HAP-1 (cell line): ENCODE data around the gene SENP6.
"Not testable (repeated sequence)": the region's sequence is repeated elsewhere in the genome, so short reads cannot be mapped to it uniquely, and the experiment has no call there.

ENCODE experiments used
- DNase-seq, 2 experiments: peaks; one replicate each; pipeline ENCODE4 v3.0.0-alpha.2; 2016 to 2020; ENCODE audit warnings: low spot score in 2 of 2
- H3K27me3 ChIP-seq: fragments of 250-450 bp; sonication (Bioruptor Pico); 2 replicates; pipeline ENCODE4 v1.5.1; 2020; ENCODE audit warnings: low read depth, mild to moderate bottlenecking, moderate library complexity
- H3K36me3 ChIP-seq: fragments of 250-450 bp; sonication (Bioruptor Pico); replicated peaks from 2 replicates; pipeline ENCODE4 v1.5.1; 2020; ENCODE audit warnings: mild to moderate bottlenecking
- H3K4me1 ChIP-seq: fragments of 250-450 bp; sonication (Bioruptor Pico); 2 replicates; pipeline ENCODE4 v1.5.1; 2020; ENCODE audit warnings: mild to moderate bottlenecking
- H3K4me3 ChIP-seq: fragments of 250-450 bp; sonication (Bioruptor Pico); 2 replicates; pipeline ENCODE4 v1.5.1; 2020; ENCODE audit warnings: mild to moderate bottlenecking, moderate library complexity
- H3K9me3 ChIP-seq: fragments of 250-450 bp; sonication (Bioruptor Pico); 2 replicates; pipeline ENCODE4 v1.5.1; 2020; ENCODE audit warnings: mild to moderate bottlenecking, moderate library complexity
- in situ Hi-C: fragments of 300-500 bp; cut with MboI; formaldehyde crosslinking; loops from 3 replicates; pipeline ENCODE4 v1.14.3; 2020; ENCODE audit warnings: low sequenced_read_pairs, inconsistent platforms, mixed read lengths

SENP6 gene

GRCh38 chr6:75613056-75613501 lies 11.4 kb downstream of the SENP6 start:
- no peaks in the 10 kb centered on the region for H3K27me3 ChIP-seq
- H3K4me1 ChIP-seq: peaks cover 17% of the 10 kb centered on the region
- peaks cover 2% of the 10 kb centered on the region; the same call in 1 of the 2 replicates for H3K9me3 ChIP-seq
- in situ Hi-C loops: no loop called here
- 0 out of 2 replicates have a peak, but pooled peaks cover 5% of the 10 kb centered on the region for H3K36me3 ChIP-seq
- no peak overlapping the region for H3K4me3 ChIP-seq
- no peak for DNase-seq

- in situ Hi-C loops: no loop called here
- peaks cover 18% of the 10 kb centered on the region; the same call in 1 of the 2 replicates for H3K36me3 ChIP-seq
- peaks cover 9% of the 10 kb centered on the region; the same call in 1 of the 2 replicates for H3K4me1 ChIP-seq
These were observed 16.8 kb downstream of the SENP6 start for GRCh38 chr6:75618437-75618836.

GRCh38 chr6:75619230-75619899 lies 17.7 kb downstream of the SENP6 start:
- no peak overlapping the region for H3K4me3 ChIP-seq
- in situ Hi-C loops: no loop called here
- no peak for DNase-seq

More at GRCh38 chr6:75618437-75618836, 16.8 kb downstream of the SENP6 start:
- DNase-seq: no peak
- Histone ChIP-seq H3K4me3 (no peak overlapping the region), H3K27me3 (no peaks in the 10 kb centered on the region), H3K9me3 (peaks cover 2% of the 10 kb centered on the region; the same call in 1 of the 2 replicates)

GRCh38 chr6:75620381-75621304 lies 19.0 kb downstream of the SENP6 start:
- DNase-seq: no peak
- no peaks in the 10 kb centered on the region for H3K27me3 ChIP-seq
- no peak overlapping the region for H3K4me3 ChIP-seq
- in situ Hi-C loops: no loop called here
- peaks cover 7% of the 10 kb centered on the region; the same call in 1 of the 2 replicates for H3K4me1 ChIP-seq
- H3K36me3 ChIP-seq: peaks cover 26% of the 10 kb centered on the region
- H3K9me3 ChIP-seq: peaks cover 2% of the 10 kb centered on the region; the same call in 1 of the 2 replicates

More at GRCh38 chr6:75619230-75619899, 17.7 kb downstream of the SENP6 start:
- peaks cover 26% of the 10 kb centered on the region for H3K36me3 ChIP-seq
- H3K9me3 ChIP-seq: peaks cover 2% of the 10 kb centered on the region; the same call in 1 of the 2 replicates
- H3K27me3 ChIP-seq: no peaks in the 10 kb centered on the region
- H3K4me1 ChIP-seq: peaks cover 7% of the 10 kb centered on the region; the same call in 1 of the 2 replicates

GRCh38 chr6:75621846-75622245 lies 20.2 kb downstream of the SENP6 start:
- peaks cover 3% of the 10 kb centered on the region; the same call in 1 of the 2 replicates for H3K4me1 ChIP-seq
- peaks cover 26% of the 10 kb centered on the region for H3K36me3 ChIP-seq
- DNase-seq: no peak

GRCh38 chr6:75623491-75623890 lies 21.8 kb downstream of the SENP6 start:
- peaks cover 3% of the 10 kb centered on the region; the same call in 1 of the 2 replicates for H3K4me1 ChIP-seq
- in situ Hi-C loops: no loop called here
- H3K36me3 ChIP-seq: peaks cover 19% of the 10 kb centered on the region
- H3K9me3 ChIP-seq: no peaks in the 10 kb centered on the region
- H3K27me3 ChIP-seq: no peaks in the 10 kb centered on the region
- DNase-seq: no peak
- H3K4me3 ChIP-seq: no peak overlapping the region

More at GRCh38 chr6:75621846-75622245, 20.2 kb downstream of the SENP6 start:
- peaks cover 2% of the 10 kb centered on the region; the same call in 1 of the 2 replicates for H3K9me3 ChIP-seq
- H3K4me3 ChIP-seq: no peak overlapping the region
- H3K27me3 ChIP-seq: no peaks in the 10 kb centered on the region
- in situ Hi-C loops: no loop called here

GRCh38 chr6:75624335-75624734 lies 22.7 kb downstream of the SENP6 start:
- in situ Hi-C loops: no loop called here
- Histone ChIP-seq H3K9me3 (no peaks in the 10 kb centered on the region), H3K36me3 (peaks cover 20% of the 10 kb centered on the region), H3K27me3 (no peaks in the 10 kb centered on the region), H3K4me3 (no peak overlapping the region), H3K4me1 (peaks cover 4% of the 10 kb centered on the region)
- no peak for DNase-seq

GRCh38 chr6:75624988-75625387 lies 23.3 kb downstream of the SENP6 start:
- Histone ChIP-seq H3K4me3 (no peak overlapping the region), H3K27me3 (no peaks in the 10 kb centered on the region), H3K4me1 (peaks cover 9% of the 10 kb centered on the region), H3K9me3 (no peaks in the 10 kb centered on the region), H3K36me3 (peaks cover 23% of the 10 kb centered on the region)
- in situ Hi-C loops: no loop called here
- no peak for DNase-seq

GRCh38 chr6:75626561-75626960 lies 24.9 kb downstream of the SENP6 start:
- in situ Hi-C loops: no loop called here
- no peaks in the 10 kb centered on the region for H3K27me3 ChIP-seq
- DNase-seq: no peak
- H3K4me3 ChIP-seq: no peak overlapping the region
- H3K4me1 ChIP-seq: peaks cover 11% of the 10 kb centered on the region
- H3K36me3 ChIP-seq: peaks cover 24% of the 10 kb centered on the region
- H3K9me3 ChIP-seq: no peaks in the 10 kb centered on the region

- H3K4me3 ChIP-seq, H3K9me3 ChIP-seq, in situ Hi-C loops, DNase-seq, H3K27me3 ChIP-seq: not testable (repeated sequence)
- Histone ChIP-seq H3K4me1 (peaks cover 11% of the 10 kb centered on the region), H3K36me3 (peaks cover 23% of the 10 kb centered on the region)
These were observed 26.0 kb downstream of the SENP6 start for GRCh38 chr6:75627708-75628107.

GRCh38 chr6:75631859-75632635 lies 30.4 kb downstream of the SENP6 start:
- no peak overlapping the region for H3K4me3 ChIP-seq
- no peaks in the 10 kb centered on the region for H3K9me3 ChIP-seq
- DNase-seq: no peak
- H3K36me3 ChIP-seq: peaks cover 28% of the 10 kb centered on the region
- in situ Hi-C loops: no loop called here
- peaks cover 11% of the 10 kb centered on the region for H3K4me1 ChIP-seq
- H3K27me3 ChIP-seq: no peaks in the 10 kb centered on the region

GRCh38 chr6:75633045-75633444 lies 31.4 kb downstream of the SENP6 start:
- Histone ChIP-seq H3K36me3 (peaks cover 28% of the 10 kb centered on the region), H3K9me3 (no peaks in the 10 kb centered on the region), H3K4me1 (peaks cover 11% of the 10 kb centered on the region), H3K27me3 (no peaks in the 10 kb centered on the region), H3K4me3 (no peak overlapping the region)
- in situ Hi-C loops: no loop called here
- no peak for DNase-seq

GRCh38 chr6:75642311-75642710 lies 40.6 kb downstream of the SENP6 start:
- H3K4me1 ChIP-seq: peaks cover 18% of the 10 kb centered on the region
- DNase-seq: no peak
- in situ Hi-C loops: no loop called here
- H3K36me3 ChIP-seq: peaks cover 21% of the 10 kb centered on the region
- no peaks in the 10 kb centered on the region for H3K27me3 ChIP-seq
- no peaks in the 10 kb centered on the region for H3K9me3 ChIP-seq
- no peak overlapping the region for H3K4me3 ChIP-seq
